ENCODE data around the gene RAPGEF1. TPM values are rescaled to one million over a fixed set of nuclear protein-coding genes. Genes with fewer than 3 reads are reported as not detected.

RAPGEF1 gene
- total RNA-seq, 1 experiment from 2014 or later, result 55.6 TPM

DNA sequence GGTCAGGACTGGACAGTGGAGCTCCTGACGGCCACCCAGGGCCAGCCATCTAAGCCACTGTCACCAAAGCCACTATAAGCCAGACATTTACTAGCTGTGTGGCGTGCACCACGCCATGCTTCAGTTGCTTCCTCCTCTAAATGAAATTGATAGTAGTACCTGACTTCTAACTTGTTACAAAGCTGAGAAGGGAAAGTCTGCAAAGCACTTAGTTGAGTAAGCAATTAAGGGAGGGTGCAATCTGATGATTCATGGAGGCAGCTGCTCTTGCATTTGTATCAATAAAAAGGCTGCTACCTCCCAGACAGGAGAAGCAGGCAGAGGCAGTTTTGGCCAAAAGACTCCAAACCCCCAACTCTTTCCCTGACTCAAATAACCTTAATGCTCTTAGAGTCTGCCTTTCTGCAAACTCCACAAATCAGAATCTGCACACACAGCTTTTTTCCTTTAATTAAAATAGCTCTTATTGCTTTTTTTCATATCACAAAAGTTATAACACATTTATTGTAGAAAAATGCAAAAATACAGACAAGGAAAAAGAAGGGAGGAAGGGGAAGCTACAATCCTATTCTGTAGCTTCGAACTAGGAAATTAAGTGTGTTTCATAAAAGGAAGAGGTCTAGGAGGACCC is 19.3 kb upstream of the RAPGEF1 start:
- TF ChIP-seq, protein P1, sequence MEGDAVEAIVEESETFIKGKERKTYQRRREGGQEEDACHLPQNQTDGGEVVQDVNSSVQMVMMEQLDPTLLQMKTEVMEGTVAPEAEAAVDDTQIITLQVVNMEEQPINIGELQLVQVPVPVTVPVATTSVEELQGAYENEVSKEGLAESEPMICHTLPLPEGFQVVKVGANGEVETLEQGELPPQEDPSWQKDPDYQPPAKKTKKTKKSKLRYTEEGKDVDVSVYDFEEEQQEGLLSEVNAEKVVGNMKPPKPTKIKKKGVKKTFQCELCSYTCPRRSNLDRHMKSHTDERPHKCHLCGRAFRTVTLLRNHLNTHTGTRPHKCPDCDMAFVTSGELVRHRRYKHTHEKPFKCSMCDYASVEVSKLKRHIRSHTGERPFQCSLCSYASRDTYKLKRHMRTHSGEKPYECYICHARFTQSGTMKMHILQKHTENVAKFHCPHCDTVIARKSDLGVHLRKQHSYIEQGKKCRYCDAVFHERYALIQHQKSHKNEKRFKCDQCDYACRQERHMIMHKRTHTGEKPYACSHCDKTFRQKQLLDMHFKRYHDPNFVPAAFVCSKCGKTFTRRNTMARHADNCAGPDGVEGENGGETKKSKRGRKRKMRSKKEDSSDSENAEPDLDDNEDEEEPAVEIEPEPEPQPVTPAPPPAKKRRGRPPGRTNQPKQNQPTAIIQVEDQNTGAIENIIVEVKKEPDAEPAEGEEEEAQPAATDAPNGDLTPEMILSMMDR (conservative IDR thresholded peaks at IDR 0.05), result no peak
- H3K79me2 ChIP-seq (ENCODE audit: insufficient read depth, low read length), result no peaks in the 10 kb centered on the region

More for the DNA sequence above, 19.3 kb upstream of the RAPGEF1 start:
- H3K27ac Mint-ChIP-seq, result no peak overlapping the region
- Histone ChIP-seq H3K4ac (ENCODE audit: low read depth, low read length) (no peak overlapping the region), H3K9ac (ENCODE audit: extremely low read depth, insufficient read length, low read length) (no peak overlapping the region), H3K4me2 (ENCODE audit: insufficient read depth, insufficient read length, low read length) (no peak overlapping the region), H3K27ac (ENCODE audit: insufficient read length, low read depth, low read length) (no peak overlapping the region), H2BK12ac (ENCODE audit: insufficient read length, low read depth, low read length) (no peak overlapping the region), H2BK15ac (ENCODE audit: low read depth, low read length) (no peak overlapping the region), H3K23me2 (ENCODE audit: insufficient read length, low read depth, low read length, poor library complexity, severe bottlenecking) (no peaks in the 10 kb centered on the region), H3K56ac (ENCODE audit: insufficient read length, low read depth, low read length) (no peak overlapping the region), H3K23ac (ENCODE audit: insufficient read length, low read depth, low read length) (no peak overlapping the region), H4K8ac (replicated peaks; ENCODE audit: insufficient read length, low read depth, low read length) (no peak overlapping the region), H2BK120ac (ENCODE audit: low read depth, low read length, poor library complexity, severe bottlenecking) (no peak overlapping the region), H3K27me3 (ENCODE audit: insufficient read depth, low read length) (no peaks in the 10 kb centered on the region), H3K79me1 (ENCODE audit: insufficient read depth, low read depth, low read length, poor library complexity, severe bottlenecking) (no peaks in the 10 kb centered on the region), H2BK5ac (ENCODE audit: insufficient read length, low read length) (no peak overlapping the region), H3K18ac (ENCODE audit: insufficient read length, low read depth, low read length) (no peak overlapping the region), H2AK5ac (ENCODE audit: insufficient read length, low read length) (no peak overlapping the region), H3K9me3 (ENCODE audit: control insufficient read depth, low read depth, low read length) (no peaks in the 10 kb centered on the region), H2AFZ (ENCODE audit: low read length) (no peak overlapping the region), H3T11ph (ENCODE audit: low read length) (no peak overlapping the region), H4K91ac (ENCODE audit: insufficient read length, low read depth, low read length) (no peak overlapping the region), H3K4me1 (ENCODE audit: insufficient read depth, low read length) (no peaks in the 10 kb centered on the region), H2BK20ac (ENCODE audit: low read depth, low read length, poor library complexity, severe bottlenecking) (no peak overlapping the region), H3K14ac (ENCODE audit: insufficient read depth, low read length) (no peak overlapping the region), H4K5ac (ENCODE audit: insufficient read length, low read depth, low read length) (no peak overlapping the region), H4K20me1 (ENCODE audit: control insufficient read depth, insufficient read depth, insufficient read length) (no peaks in the 10 kb centered on the region)
- no peaks in the 10 kb centered on the region; a peak in 1 of 5 replicates for H3K9me3 Mint-ChIP-seq
- H3K27me3 Mint-ChIP-seq (ENCODE audit: low read depth), result peaks cover 4% of the 10 kb centered on the region
- no peaks in the 10 kb centered on the region for H3K36me3 Mint-ChIP-seq (ENCODE audit: insufficient read depth in 1 of 3, low read depth in 3 of 3)
- WGBS (ENCODE audit: extremely low coverage, insufficient read length, low lambda C conversion rate), result no CpG with 5 or more reads among the region's 4 CpGs
- no peak overlapping the region for H3K4me3 Mint-ChIP-seq
- peaks cover 10 to 17% of the 10 kb centered on the region in 2 experiments for H3K4me1 Mint-ChIP-seq
- no peak for DNase-seq

All from H9 (cell line).